ENCODE measurements around the gene MCC. TPM values are rescaled to one million over a fixed set of nuclear protein-coding genes. Genes with fewer than 3 reads are reported as not detected.

The MCC gene
- total and polyA plus RNA-seq, 4 donors = 1.6 to 38.6 (median 11.2) TPM

DNA sequence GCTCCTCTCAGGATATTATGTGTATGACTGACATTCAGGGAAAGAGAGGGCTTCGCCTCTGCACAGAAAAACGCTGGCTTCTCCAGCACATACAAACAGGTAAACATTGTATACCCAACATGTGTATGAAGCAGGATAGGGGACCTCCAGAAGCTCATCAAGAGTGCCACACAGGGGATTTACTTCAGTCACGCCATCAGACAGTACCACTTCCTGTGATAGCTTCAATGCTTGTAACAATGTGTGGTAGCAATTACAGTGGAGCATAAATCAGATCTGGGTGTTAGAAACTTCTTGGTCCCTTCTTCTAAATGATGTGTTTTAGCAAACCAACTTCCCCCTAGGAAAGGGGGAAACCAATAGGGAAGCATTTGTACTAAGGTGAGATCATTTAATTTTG, 214.3 kb downstream of the MCC start:
- H3K9me3 ChIP-seq (ENCODE audit: control insufficient read depth in 4 of 4, insufficient read depth in 3 of 4, low read length in 3 of 4) = no peaks in the 10 kb centered on the region
- DNase-seq = no peak
- H3K9ac ChIP-seq (ENCODE audit: insufficient read depth in 1 of 2, low read length in 2 of 2) = no peak overlapping the region
- H3K27ac ChIP-seq (ENCODE audit: low read depth in 1 of 2, low read length in 1 of 2) = no peak overlapping the region
- peaks cover 0 to 46% (median 3%) of the 10 kb centered on the region in 5 donors for H3K4me1 ChIP-seq (ENCODE audit: control insufficient read depth in 5 of 5, insufficient read depth in 5 of 5, low read length in 5 of 5)
- no peaks in the 10 kb centered on the region for H3K36me3 ChIP-seq (ENCODE audit: control insufficient read depth in 4 of 4, insufficient read depth in 4 of 4, low read length in 4 of 4)
- TF ChIP-seq CTCF (IDR thresholded peaks at IDR 0.05; ENCODE audit: control extremely low read depth, extremely low read depth) = no peak
- ATAC-seq (ENCODE audit: insufficient read depth, low FRiP score) = no peak
- no peak overlapping the region for H3K4me3 ChIP-seq
- no peaks in the 10 kb centered on the region for H3K27me3 ChIP-seq (ENCODE audit: control insufficient read depth in 3 of 3, insufficient read depth in 3 of 3, low read length in 2 of 3)
- WGBS, 2 donors = 75 to 85% methylated on average over 3 of the region's 3 CpGs

DNA sequence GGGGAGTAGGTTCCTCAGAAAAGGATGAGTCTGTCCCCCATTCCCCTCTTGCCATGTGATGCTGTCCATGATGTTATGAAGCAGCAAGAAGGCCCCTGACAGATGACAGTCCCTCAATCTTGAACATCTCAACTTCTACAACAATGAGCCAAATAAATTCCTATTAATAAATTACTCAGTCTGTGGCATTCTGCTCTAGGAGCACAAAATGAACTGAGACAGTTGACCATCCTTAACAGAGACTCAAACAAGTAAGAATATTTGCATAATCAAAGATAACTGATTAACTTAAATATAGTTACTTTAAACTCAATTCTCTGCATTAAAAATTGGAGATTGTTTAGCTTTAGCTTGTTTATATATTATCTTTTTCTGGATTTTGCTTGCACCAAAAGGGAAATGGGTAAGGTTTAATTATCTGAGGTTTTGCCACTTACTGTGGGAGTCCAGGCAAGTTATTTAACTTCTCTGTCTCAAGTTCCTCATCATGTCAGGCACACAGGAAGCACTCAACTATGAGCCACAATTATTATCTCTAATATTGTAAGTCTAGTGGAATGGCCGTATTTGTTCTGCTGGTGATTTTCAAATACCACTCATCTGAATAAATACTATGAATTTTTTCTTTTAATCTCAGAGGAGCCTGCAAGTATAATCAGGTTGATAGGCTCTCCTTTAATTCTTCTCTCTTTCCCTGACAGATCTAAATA, 216.4 kb downstream of the MCC start:
- Histone ChIP-seq H3K9ac (ENCODE audit: insufficient read depth in 1 of 2, low read length in 2 of 2) (no peak overlapping the region), H3K27me3 (ENCODE audit: control insufficient read depth in 3 of 3, insufficient read depth in 3 of 3, low read length in 2 of 3) (no peaks in the 10 kb centered on the region), H3K9me3 (ENCODE audit: control insufficient read depth in 4 of 4, insufficient read depth in 3 of 4, low read length in 3 of 4) (no peaks in the 10 kb centered on the region), H3K4me3 (no peak overlapping the region), H3K27ac (ENCODE audit: low read depth in 1 of 2, low read length in 1 of 2) (no peak overlapping the region), H3K36me3 (ENCODE audit: control insufficient read depth in 4 of 4, insufficient read depth in 4 of 4, low read length in 4 of 4) (no peaks in the 10 kb centered on the region), H3K4me1 (ENCODE audit: control insufficient read depth in 5 of 5, insufficient read depth in 5 of 5, low read length in 5 of 5) (peaks cover 0 to 48% (median 1%) of the 10 kb centered on the region in 5 donors)
- DNase-seq (no peak), ATAC-seq (ENCODE audit: insufficient read depth, low FRiP score) (no peak)
- no peak for TF ChIP-seq CTCF (IDR thresholded peaks at IDR 0.05; ENCODE audit: control extremely low read depth, extremely low read depth)
- 58 to 69% methylated on average over 1 of the region's 1 CpG for WGBS, 2 donors

DNA sequence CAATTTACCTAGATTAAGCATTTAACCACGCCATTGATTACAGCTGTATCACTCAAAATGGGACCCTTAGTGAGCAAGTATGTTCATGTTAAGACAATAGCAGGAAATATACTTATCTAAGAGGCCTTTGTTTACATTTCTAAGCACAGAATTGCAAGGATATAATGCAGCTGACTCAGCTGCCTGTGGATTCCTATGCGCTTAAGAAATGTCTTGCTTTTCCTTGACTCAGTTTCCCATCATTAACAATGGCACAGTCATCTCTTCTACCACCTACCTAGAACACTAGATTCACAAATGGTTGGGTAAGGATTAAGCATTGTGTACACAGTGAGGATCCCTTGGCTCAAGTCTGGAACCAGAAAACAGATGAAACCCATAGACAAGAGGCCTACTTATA, 217.2 kb downstream of the MCC start:
- no peak for TF ChIP-seq CTCF (IDR thresholded peaks at IDR 0.05; ENCODE audit: control extremely low read depth, extremely low read depth)
- ATAC-seq (ENCODE audit: insufficient read depth, low FRiP score) = no peak
- Histone ChIP-seq H3K36me3 (ENCODE audit: control insufficient read depth in 4 of 4, insufficient read depth in 4 of 4, low read length in 4 of 4) (no peaks in the 10 kb centered on the region), H3K27ac (ENCODE audit: low read depth in 1 of 2, low read length in 1 of 2) (no peak overlapping the region), H3K27me3 (ENCODE audit: control insufficient read depth in 3 of 3, insufficient read depth in 3 of 3, low read length in 2 of 3) (no peaks in the 10 kb centered on the region), H3K9me3 (ENCODE audit: control insufficient read depth in 4 of 4, insufficient read depth in 3 of 4, low read length in 3 of 4) (no peaks in the 10 kb centered on the region), H3K4me3 (no peak overlapping the region), H3K4me1 (ENCODE audit: control insufficient read depth in 5 of 5, insufficient read depth in 5 of 5, low read length in 5 of 5) (peaks cover 0 to 55% (median 1%) of the 10 kb centered on the region in 5 donors), H3K9ac (ENCODE audit: insufficient read depth in 1 of 2, low read length in 2 of 2) (no peak overlapping the region)
- DNase-seq = peak in 1 of 3 donors; percentile 28
- 60 to 70% methylated on average over 2 of the region's 2 CpGs for WGBS, 2 donors

DNA sequence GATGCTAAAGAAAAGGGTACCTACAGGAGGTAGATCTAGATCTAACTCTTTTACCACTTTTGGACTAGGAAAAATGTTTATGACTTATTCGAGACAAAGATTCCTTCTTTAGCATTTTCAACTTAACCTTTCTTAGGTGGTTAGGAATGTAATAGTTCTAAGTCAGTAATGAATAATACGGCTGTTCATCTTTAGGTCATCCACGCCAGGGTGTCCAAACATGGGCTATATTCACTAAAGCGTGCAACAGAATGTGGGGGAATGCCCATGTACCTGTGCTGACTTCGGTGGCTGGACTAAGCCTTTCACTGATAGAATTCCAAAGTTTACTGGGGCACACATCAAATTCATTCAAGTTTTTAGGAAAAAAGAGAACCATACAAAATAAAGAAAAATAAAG, 218.2 kb downstream of the MCC start:
- H3K4me1 ChIP-seq (ENCODE audit: control insufficient read depth in 5 of 5, insufficient read depth in 5 of 5, low read length in 5 of 5) = peaks cover 0 to 52% (median 1%) of the 10 kb centered on the region in 5 donors
- no peaks in the 10 kb centered on the region for H3K9me3 ChIP-seq (ENCODE audit: control insufficient read depth in 4 of 4, insufficient read depth in 3 of 4, low read length in 3 of 4)
- H3K27me3 ChIP-seq (ENCODE audit: control insufficient read depth in 3 of 3, insufficient read depth in 3 of 3, low read length in 2 of 3) = no peaks in the 10 kb centered on the region
- no peaks in the 10 kb centered on the region for H3K36me3 ChIP-seq (ENCODE audit: control insufficient read depth in 4 of 4, insufficient read depth in 4 of 4, low read length in 4 of 4)
- H3K4me3 ChIP-seq = no peak overlapping the region
- TF ChIP-seq CTCF (IDR thresholded peaks at IDR 0.05; ENCODE audit: control extremely low read depth, extremely low read depth) = no peak
- H3K9ac ChIP-seq (ENCODE audit: insufficient read depth in 1 of 2, low read length in 2 of 2) = no peak overlapping the region
- 94 to 96% methylated on average over 5 of the region's 5 CpGs for WGBS, 2 donors
- DNase-seq (no peak), ATAC-seq (ENCODE audit: insufficient read depth, low FRiP score) (no peak)
- H3K27ac ChIP-seq (ENCODE audit: low read depth in 1 of 2, low read length in 1 of 2) = no peak overlapping the region
